GM19468 (cell line): ENCODE data around the gene TMEM178B.
"Not testable (repeated sequence)": the region's sequence is repeated elsewhere in the genome, so short reads cannot be mapped to it uniquely, and the experiment has no call there.

Experiments
- ATAC-seq: cut with Tn5 transposase; IDR thresholded peaks from one replicate; pipeline ENCODE4 v1.9.1; 2021; ENCODE audit warnings: mild to moderate bottlenecking, moderate library complexity, moderate number of reproducible peaks; ENCODE audit not compliant: unreplicated experiment; ENCODE audit errors: extremely low read depth

TMEM178B gene

DNA sequence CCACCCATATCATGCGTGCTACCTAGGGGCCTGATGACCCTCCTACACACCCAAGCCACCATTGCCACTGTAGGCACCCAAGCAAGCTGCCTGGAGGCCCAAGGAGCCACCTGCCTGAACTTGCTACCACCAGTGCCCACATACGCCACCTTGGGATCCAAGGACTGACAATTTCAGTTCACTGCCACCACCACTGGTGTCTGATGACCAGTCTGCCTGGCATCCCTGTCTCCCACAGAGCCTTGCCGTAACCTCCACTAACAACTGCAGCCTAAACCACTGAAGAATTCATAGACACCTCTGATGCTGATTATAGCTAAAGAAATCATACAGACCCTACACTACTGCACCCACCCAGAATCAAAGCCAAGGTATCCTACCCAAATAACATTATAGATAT is 58.8 kb downstream of the TMEM178B start:
- no peak for ATAC-seq

DNA sequence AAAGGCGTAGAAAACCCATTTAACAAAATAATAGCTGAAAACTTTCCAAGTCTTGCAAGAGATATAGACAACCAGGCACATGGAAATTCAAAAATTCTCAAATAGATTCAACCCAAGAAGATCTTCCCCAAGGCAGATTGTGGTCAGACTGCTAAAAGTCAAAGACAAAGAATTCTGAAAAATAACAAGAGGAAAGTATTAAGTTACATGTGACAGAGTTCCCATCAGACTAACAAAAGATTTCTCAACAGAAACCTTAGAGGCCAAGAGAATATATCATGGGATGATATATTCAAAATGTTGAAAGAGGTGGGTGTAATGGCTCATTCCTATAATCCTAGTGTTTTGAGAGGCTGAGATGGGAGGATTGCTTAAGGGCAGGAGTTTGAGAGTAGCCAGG is 59.8 kb downstream of the TMEM178B start:
- no peak for ATAC-seq

DNA sequence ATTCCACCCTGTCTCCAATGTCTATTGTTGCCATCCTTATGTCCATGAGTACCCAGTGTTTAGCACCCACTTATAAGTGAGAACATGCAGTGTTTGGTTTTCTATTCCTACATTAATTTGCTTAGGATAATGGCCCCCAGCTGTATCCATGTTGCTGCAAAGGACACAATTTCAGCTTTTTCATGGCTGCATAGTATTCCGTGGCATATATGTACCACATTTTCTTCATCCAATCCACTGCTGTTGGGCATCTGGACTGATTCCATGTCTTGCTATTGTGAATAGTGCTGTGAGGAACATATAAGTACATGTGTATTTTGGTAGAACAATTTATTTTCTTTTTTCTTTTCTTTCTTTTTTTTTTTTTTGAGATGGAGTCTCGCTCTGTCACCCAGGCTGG is 68.2 kb downstream of the TMEM178B start:
- ATAC-seq: no peak

DNA sequence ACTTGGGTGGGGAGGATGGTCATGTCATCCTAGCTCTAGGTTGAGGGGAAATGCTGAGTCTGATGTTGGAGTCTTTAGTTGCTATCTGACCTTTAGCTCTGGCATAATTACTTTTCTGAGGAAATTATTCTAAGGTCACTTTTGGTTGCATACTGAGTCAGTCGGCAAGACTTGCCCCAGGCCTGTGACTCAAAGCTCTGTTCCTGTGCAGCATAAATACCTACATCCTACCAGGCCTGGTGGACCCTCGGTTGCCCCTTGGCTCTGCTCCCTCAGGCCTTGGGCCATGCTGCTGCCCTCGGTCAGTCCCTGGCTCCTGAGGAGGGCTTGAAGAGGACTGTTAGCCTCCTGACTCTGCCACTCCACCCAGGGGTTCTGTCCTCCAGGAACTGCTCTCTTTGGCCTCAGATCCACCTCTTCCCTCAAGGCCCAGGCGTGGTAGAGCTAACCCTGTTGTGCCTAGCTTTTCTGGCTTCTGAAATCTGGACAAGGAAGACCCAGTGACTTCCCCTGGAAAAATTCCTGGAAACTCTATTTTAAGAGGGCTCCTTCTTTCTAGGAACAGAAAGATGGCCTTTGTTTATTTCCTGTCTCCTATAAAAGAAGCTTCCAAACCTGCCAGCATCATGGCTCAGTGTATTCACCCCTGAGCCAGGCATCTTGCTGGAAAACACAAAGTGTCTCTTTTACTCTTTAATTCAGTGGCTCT is 71.2 kb downstream of the TMEM178B start:
- ATAC-seq: no peak

DNA sequence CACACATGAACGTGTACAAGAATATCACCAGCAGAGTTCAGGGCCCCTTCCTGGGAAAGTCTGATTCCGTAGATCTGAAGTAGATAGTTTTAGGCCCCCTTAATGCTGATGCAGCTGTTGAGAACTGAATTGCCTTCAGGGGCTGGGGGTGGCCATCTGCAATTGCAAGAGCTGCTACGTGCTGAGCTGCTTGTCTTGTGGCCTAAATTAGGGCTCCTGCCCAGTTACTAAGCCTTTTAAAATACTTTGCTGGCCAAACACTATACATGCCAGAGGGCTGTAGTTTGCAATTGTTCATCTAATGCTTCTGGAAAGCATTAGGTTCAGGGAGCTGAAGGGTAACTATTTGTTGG is 71.7 kb downstream of the TMEM178B start:
- no peak for ATAC-seq

DNA sequence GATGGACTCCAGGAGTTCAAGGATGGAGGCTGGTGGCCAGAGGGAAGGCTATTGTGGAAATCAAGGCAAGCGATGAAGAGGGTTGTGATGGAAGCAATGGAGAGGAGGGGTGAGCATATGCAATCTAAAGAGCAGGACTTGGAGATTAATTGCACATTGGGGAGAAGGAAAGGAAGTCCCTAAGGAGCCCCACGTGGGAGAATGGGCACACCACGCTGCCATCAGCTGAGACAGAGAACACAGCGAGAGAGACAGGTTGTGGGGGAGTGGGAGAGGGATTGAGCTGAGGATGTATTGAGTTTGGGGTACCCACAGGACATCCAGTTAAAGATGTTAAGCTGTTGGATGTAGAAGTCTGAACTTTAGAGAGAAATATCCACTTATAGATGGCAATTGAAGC is 73.6 kb downstream of the TMEM178B start:
- ATAC-seq: no peak

DNA sequence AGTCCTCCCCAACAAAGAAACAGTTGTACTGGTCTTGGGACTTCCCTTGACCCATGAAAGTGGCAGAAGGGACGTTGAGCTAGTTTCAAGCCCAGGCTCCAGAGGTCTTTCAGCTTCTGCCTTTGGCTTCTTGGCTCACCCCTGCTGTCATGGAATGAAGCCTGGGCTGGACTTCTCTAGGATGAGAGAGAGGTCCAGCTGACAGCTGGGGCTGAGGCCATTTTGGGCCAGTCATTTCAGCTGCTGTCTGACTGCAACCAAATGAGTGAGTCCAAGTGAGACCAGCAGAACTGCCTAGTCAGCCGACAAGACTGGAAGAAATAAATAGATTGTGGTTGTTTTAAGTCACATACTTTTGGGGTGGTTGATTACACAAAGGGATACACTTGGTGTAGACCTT is 76.6 kb downstream of the TMEM178B start:
- ATAC-seq: no peak

DNA sequence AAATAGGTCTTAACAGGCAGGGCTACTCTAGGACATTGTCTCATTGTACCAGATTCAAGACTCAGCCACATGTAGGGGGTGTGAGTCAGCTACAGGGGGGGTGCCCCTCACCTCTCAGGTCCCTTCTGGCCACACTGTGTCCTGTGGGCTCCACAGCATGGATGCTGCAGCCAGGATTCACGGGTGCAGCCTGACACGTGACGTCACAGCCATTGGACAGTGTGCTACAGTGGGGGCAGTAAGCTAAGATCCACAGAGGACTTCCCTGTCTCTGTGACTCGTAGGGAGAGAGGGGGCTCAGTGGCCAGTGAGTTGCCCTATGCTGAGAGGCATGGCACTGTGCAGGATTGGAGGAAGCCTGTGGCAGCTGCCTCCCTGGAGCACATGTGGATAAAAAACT is 77.9 kb downstream of the TMEM178B start:
- no peak for ATAC-seq

DNA sequence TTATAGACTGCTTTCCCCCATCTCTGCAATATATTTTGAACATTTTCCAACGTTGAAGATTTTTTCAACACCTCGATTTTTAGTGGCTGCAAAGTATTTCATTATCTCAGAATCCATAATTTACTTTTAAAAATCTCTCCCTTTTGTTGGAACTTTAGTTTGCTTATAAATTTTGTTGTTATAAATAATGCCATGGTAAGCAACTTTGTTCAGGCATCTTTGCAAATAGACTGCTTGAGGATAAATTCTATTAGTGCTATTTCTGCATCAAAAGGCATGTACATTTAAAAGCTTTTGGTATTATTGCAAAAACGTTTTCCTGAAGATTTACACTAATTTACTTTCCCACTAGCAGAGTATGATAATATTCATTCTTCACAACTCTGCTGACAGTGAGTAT is 79.4 kb downstream of the TMEM178B start:
- no peak for ATAC-seq

DNA sequence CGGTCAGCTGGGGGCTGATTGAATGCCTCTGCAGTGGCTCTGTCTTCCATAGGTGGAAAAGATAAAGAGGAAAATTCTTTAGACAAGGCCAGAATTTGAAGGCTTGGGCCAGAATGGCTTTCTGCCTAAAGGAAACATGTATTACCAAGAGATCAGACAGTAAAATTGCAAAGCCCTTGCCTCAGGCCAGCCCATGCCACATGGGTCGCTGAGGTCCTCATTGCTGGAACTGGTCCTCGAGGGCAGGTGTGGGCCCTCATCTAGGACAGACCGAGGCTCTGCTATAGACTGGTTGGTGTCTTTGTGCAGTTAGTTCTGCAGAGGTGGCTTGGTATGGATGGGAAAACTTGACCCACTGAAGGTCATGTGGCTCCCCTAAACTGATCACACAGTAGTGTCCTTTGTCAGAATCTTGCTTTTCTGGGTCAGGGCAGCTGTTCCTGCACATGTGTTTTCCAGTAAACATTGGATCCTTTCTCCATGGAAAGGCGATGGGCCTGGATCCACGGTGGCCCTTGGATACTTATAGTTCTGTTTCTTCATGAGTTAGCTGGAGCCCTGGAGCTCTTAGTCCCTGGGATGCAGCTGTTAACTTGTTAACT is 80.4 kb downstream of the TMEM178B start:
- no peak for ATAC-seq

DNA sequence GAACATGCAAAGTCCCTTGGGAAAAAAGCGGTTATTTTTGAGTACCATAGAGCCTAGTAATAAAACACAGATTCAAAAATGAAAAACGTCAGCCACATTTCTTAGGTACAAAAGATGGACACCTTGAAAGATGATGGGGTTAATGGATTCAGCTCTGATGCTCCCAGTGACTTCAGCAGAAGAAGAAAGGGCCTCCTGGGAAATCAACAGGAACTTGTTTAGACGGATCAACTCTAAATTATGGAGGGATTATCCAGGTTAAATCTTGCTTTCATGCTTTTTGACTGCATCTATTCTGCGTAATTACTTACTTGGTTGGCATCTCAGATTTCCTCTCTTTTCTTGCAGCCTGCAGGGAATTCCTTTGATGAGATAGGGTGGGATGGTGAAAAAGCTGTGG is 82.5 kb downstream of the TMEM178B start:
- no peak for ATAC-seq

DNA sequence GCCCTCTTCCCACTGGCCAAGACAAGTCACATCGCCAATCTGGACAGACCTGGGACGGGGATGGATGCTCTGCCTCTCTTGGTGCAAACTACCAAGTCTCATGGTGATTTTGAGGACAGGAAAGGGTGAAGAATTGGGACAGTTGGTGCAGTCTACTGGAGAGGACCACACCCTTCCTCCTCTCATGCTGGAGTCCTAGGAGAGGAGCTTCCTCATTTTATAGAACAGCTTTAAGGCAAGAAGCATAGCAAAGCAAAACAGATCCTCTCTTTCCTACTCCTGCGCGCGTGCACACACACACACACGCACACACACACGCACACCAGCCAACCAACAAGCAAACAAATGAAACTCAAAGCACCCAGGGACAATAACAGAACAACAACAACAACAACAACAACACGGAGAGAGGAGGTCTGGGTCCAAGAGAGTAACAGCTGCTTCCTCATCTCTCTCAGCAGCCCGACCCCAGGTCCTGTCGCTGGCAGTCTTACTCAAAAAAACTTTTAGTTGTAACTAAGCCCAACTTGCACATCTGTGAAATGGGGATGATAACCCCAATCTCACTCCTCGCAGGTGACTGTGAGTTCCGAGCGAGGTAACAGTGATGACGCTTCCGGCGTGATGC is 83.4 kb downstream of the TMEM178B start:
- ATAC-seq: no peak

DNA sequence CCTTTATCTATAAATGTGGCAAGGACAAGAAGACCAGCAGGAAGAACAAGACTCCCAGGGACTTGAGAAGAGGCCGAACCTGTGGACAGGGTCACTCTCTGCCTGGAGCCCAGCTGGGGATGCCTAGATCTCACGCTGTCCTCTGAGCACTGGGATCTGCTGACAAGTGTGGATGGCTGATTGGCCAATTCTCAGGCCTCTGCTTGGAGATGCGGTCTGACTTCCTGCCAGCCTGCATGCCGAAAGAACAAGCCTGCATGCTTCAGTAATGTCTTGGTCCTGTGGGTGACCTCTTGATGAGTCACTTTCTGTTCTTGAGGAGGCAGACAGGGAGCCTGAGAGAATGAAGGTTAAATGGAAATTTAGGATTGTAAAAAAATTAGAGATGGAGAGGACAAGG is 84.7 kb downstream of the TMEM178B start:
- no peak for ATAC-seq

DNA sequence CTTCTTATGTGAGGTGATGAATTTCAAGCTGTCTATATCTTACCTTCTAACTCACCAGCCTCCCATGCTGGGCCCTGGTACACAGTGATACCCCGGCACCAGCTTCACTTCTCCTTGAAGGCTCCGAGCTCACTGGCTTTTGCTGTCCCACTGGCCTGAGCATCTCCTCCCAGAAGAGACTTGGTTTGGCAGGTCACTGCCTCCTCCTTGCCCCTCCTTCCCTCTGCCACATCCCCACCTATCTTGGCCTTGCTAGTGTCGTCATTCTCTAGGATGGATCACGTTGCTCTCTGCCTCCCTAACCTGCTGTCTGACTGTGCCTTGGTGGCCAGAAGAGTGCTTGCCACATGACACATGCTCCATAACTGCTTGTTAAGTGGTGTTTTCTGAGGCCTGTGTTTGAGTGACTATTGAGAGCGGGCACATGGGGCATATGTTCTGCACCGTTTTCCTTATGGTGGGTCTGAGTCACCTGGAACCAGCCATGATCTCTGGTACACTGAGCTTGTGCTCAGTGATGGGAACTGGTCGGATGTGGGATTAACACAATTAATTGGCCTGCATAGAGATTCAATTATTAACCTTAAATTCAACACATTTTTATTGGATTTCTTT is 86.5 kb downstream of the TMEM178B start:
- ATAC-seq: no peak

DNA sequence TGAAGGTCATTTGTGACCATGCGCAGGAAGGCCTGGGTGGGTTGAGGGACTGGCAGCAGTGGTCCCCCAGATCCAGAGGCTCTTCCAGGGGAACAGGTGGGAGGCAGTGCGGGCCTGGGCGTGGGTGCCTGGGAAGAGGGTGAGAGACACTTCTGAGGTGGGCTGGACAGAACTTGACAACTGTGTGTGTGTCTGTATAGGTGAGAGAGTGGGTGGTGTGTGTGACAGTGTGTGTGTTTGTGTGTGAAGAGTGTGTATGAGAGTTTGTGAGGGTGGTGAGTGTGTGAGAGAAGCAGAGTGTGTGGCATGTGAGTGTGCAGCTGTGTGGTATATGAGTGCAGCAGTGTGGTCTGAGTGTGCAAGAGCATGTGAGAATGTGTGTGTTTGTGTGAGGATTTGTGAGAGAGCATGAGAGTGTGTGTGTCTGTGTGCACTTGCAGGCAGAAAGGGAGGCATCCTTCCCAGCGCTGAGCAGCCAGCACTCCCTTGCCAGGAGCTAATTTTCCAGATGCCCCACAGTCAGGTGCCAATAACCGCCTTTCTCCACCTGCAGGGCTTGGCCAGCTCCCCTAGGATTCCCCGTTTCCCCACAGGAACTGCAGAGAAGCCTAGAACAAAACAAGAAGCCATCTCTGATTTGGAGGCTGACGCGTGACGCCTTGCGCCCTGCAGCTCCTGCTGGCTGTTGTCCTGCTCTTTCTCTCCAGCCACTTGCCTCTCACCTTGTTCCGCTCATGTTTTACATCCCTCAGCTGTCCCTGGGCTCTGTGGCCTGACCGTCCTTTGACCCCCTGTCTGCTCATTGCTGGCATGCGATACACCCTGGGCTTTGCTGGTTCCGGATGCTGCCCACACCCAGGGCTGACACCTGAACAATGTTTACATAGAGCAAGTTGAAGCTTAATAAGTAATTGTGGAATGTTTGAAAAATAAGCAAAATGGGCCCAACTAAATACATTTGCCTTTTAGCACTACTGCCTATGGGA is 88.0 kb downstream of the TMEM178B start:
- no peak for ATAC-seq

DNA sequence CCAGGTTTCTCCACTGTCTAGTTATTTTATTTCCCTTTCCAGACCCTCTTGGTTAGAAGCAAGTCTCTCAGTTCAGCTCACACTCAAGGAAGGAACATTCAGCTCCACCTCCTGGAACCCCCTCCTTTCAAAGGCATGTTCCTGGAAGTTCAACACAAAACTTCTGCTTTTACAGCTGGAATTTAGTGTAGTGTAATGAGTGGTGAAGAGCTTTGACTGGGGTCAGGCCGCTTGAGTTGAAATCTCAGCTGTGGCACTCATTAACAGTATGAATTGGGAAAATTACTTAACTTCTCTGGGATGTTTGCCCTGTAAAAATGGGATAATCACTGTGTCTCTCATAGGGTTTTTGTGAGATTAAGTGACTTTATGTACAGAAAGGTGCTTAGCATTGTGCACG is 91.7 kb downstream of the TMEM178B start:
- ATAC-seq: no peak

DNA sequence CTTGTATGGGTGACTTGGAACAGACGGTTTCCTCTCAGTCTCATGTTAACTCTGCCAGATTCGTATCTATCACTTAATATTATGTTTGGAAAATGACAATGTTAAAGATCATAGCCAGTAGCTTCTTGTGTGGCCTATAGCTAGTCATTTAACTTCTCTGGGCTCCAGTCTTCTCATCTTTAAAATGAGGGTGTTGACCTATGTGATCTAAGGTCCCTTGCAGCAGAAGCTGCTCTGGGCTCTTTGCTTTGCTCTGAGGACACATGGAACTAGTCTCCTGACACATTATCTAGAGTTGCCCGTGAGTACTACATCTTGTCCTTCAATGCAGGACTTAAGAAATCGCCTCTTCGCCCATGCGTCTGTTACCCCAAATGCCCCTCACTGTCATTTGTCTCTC is 93.1 kb downstream of the TMEM178B start:
- ATAC-seq: no peak

DNA sequence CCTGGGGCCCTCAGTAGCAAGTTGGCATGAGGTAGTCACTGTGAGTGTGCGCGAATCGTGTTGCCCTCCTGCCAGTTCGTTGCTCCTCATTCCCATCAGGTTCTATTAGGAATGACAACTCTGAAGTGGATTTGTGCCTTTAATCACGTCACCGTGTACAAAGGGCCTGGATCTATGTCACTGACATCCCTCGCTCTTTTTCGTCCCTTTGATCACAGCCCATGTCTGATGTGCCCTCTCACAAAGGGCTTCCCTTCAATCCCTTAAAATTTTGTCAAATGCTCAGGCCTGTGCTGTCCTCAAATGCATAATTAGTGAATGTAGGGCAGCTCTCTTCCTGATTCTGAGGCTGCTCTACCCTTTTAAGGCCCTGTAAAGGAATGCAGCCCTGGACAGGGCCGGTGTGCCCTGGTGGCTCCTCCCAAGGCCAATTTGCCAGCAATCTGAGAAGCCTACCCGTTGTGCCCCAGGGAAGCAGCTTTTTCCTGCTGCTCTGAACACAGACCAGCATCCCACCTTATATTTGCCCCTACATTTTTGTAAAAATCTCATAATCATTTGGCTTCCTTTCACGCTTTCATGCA is 93.6 kb downstream of the TMEM178B start:
- ATAC-seq: no peak

DNA sequence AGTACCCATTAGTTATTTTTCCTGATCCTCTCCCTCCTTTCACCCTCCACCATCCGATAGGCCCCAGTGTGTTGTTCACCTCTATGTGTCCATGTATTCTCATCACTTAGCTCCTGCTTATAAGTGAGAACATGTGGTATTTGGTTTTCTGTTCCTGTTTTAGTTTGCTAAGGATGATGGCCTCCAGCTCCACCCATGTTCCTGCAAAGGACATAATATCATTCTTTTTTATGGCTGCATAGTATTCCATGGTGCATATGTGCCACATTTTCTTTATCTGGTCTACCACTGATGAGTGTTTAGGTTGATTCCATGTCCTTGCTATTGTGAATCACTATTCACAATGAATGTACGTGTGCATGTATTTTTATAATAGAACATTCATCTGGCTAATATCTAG is 95.3 kb downstream of the TMEM178B start:
- not testable (repeated sequence) for ATAC-seq

DNA sequence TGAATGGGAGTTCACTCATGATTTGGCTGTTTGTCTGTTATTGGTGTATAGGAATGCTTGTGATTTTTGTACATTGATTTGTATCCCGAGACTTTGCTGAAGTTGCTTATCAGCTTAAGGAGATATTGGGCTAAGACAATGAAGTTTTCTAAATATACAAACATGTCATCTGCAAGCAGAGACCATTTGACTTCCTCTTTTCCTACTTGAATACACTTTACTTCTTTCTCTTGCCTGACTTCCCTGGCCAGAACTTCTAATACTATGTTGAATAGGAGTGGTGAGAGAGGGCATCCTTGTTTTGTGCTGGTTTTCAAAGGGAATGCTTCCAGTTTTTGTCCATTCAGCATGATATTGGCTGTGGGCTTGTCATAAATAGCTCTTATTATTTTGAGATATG is 101.9 kb downstream of the TMEM178B start:
- not testable (repeated sequence) for ATAC-seq
